GM12878 (cell line): ENCODE data around the gene ZCRB1. TPM values are rescaled to one million over a fixed set of nuclear protein-coding genes. Genes with fewer than 3 reads are reported as not detected.
A peak's percentile ranks its signal among the peaks of the same experiment; 100 is the strongest.

Experiments used
- ATAC-seq: fragments of 200-7000 bp; cut with Tn5 transposase; 3 replicates; pipeline ENCODE4 v1.9.1; 2020; ENCODE audit warnings: mild to moderate bottlenecking, moderate library complexity
- BruUV-seq: library from RNA; stranded (reverse); fragments of 400-500 nt; replicated peaks from 2 replicates; lab custom pipeline; 2021; lab: Mats Ljungman, UMichigan
- CTCF ChIA-PET: fragments of 300-600 bp; sonication (Branson Sonifier 250); formaldehyde crosslinking; extraction: SDS; loops from one replicate; lab custom pipeline; 2021; ENCODE audit warnings: inconsistent platforms; lab: Yijun Ruan, JAX
- POLR2A ChIA-PET: fragments of 350-600 bp; formaldehyde crosslinking; extraction: SDS; loops from one replicate; lab custom pipeline; 2021; ENCODE audit warnings: inconsistent platforms; lab: Charles Lee
- RAD21 ChIA-PET: fragments of 300-600 bp; sonication (Branson Sonifier 250); formaldehyde crosslinking; loops from one replicate; lab custom pipeline; 2023; ENCODE audit warnings: antibody characterized with exemption; ENCODE audit not compliant: unreplicated experiment; lab: Charles Lee
- SMC1A ChIA-PET: fragments of 300-600 bp; sonication (Branson Sonifier 250); formaldehyde crosslinking; loops from one replicate; lab custom pipeline; 2023; ENCODE audit not compliant: unreplicated experiment, uncharacterized antibody; lab: Charles Lee
- DNase-seq: peaks from one replicate; pipeline ENCODE4 v3.0.0-alpha.2; 2011; ENCODE audit warnings: low read depth, low spot score
- FAIRE-seq: peaks from 3 replicates; lab custom pipeline; 2011; peaks lifted over from hg19 to GRCh38; lab: Jason Lieb, UNC
- H2AFZ ChIP-seq: 2 replicates; pipeline ENCODE4 v1.6.0; 2011; ENCODE audit warnings: low read depth, low read length, control low read depth; ENCODE audit not compliant: control insufficient read depth
- H3K27ac ChIP-seq: 2 replicates; pipeline ENCODE4 v1.5.1; 2011; ENCODE audit warnings: control low read depth; ENCODE audit not compliant: control insufficient read depth, insufficient read depth
- H3K27me3 ChIP-seq, 2 experiments: replicated peaks in 1 of 2; 2 replicates each; pipeline versions ENCODE4 v1.6.0 to v1.6.1; 2011; ENCODE audit warnings: low read length in 1 of 2; ENCODE audit not compliant: control insufficient read depth in 2 of 2, insufficient read depth in 2 of 2
- H3K36me3 ChIP-seq, 2 experiments: 2 replicates each; pipeline ENCODE4 v1.5.1; 2011; ENCODE audit warnings: low read length in 1 of 2; ENCODE audit not compliant: control insufficient read depth in 2 of 2, insufficient read depth in 2 of 2
- H3K4me1 ChIP-seq: 2 replicates; pipeline ENCODE4 v1.6.1; 2011; ENCODE audit warnings: mild to moderate bottlenecking, low read length, moderate library complexity, mixed read lengths; ENCODE audit not compliant: control insufficient read depth, insufficient read depth
- H3K4me2 ChIP-seq: 2 replicates; pipeline ENCODE4 v1.6.0; 2011; ENCODE audit warnings: control low read depth; ENCODE audit not compliant: control insufficient read depth, insufficient read depth
- H3K4me3 ChIP-seq: fragments of 200-600 bp; sonication (generic); 2 replicates; pipeline ENCODE4 v1.5.1; 2016
- H3K79me2 ChIP-seq: 2 replicates; pipeline ENCODE4 v1.6.0; 2011; ENCODE audit warnings: low read length; ENCODE audit not compliant: control insufficient read depth, insufficient read depth
- H3K9ac ChIP-seq: 2 replicates; pipeline ENCODE4 v1.8.0; 2011; ENCODE audit warnings: low read length, control low read depth, mixed read lengths; ENCODE audit not compliant: control insufficient read depth, insufficient read depth
- H3K9me3 ChIP-seq: replicated peaks from 3 replicates; pipeline ENCODE4 v1.5.1; 2011; ENCODE audit warnings: mild to moderate bottlenecking, low read length; ENCODE audit not compliant: control insufficient read depth, insufficient read depth
- H4K20me1 ChIP-seq: 2 replicates; pipeline ENCODE4 v1.6.0; 2011; ENCODE audit not compliant: control insufficient read depth, insufficient read depth
- BCLAF1 ChIP-seq: fragments of 450-650 bp; IDR thresholded peaks from 2 replicates; pipeline ENCODE4 v1.6.1; 2017; ENCODE audit warnings: antibody characterized with exemption, mild to moderate bottlenecking, moderate library complexity
- CBX5 ChIP-seq: sonication (generic); IDR thresholded peaks from 2 replicates; pipeline ENCODE4 v1.6.1; 2016; ENCODE audit warnings: low read depth, moderate library complexity, mild to moderate bottlenecking, inconsistent platforms
- CHD4 ChIP-seq: fragments of 200-600 bp; sonication (generic); IDR thresholded peaks from 2 replicates; pipeline ENCODE4 v1.6.1; 2016; ENCODE audit warnings: mild to moderate bottlenecking
- E2F4 ChIP-seq: IDR thresholded peaks from 2 replicates; pipeline ENCODE4 v1.6.1; 2012; ENCODE audit warnings: low read depth, low read length, improper control_type of control experiment
- FOXM1 ChIP-seq: IDR thresholded peaks from 2 replicates; pipeline ENCODE4 v1.6.1; 2012; ENCODE audit warnings: low read depth, mild to moderate bottlenecking, inconsistent platforms, low read length, moderate library complexity
- HSF1 ChIP-seq: fragments of 150-350 bp; IDR thresholded peaks from 2 replicates; pipeline ENCODE4 v1.6.1; 2014; ENCODE audit warnings: mild to moderate bottlenecking, low read depth, low read length
- KDM1A ChIP-seq: fragments of 200-600 bp; sonication (generic); IDR thresholded peaks from 2 replicates; pipeline ENCODE4 v1.6.1; 2016; ENCODE audit warnings: borderline replicate concordance
- KLF5 ChIP-seq: fragments of 450-650 bp; IDR thresholded peaks from 2 replicates; pipeline ENCODE4 v1.6.1; 2014; ENCODE audit warnings: mild to moderate bottlenecking; ENCODE audit not compliant: partially characterized antibody
- NBN ChIP-seq: fragments of 450-650 bp; IDR thresholded peaks from 2 replicates; pipeline ENCODE4 v1.6.1; 2016
- NR2F1 ChIP-seq: fragments of 450-650 bp; conservative IDR thresholded peaks from 2 replicates; pipeline ENCODE4 v1.6.1; 2017; ENCODE audit warnings: mild to moderate bottlenecking
- NRF1 ChIP-seq: conservative IDR thresholded peaks from 2 replicates; pipeline ENCODE4 v1.6.1; 2011; ENCODE audit warnings: mild to moderate bottlenecking, low read depth, low read length, improper control_type of control experiment
- POU2F2 ChIP-seq: IDR thresholded peaks from 3 replicates; pipeline ENCODE4 v1.6.1; 2011; ENCODE audit warnings: low read depth, mild to moderate bottlenecking, low read length, borderline replicate concordance
- RBBP5 ChIP-seq: fragments of 200-600 bp; sonication (generic); conservative IDR thresholded peaks from 2 replicates; pipeline ENCODE4 v1.6.1; 2016
- RCOR1 ChIP-seq: conservative IDR thresholded peaks from 2 replicates; pipeline ENCODE4 v1.6.1; 2012; ENCODE audit warnings: low read depth, low read length, improper control_type of control experiment
- ZNF217 ChIP-seq: fragments of 450-650 bp; IDR thresholded peaks from 2 replicates; pipeline ENCODE4 v1.6.1; 2017; ENCODE audit warnings: antibody characterized with exemption, mild to moderate bottlenecking
- in situ Hi-C: fragments of 300-500 bp; cut with MboI; formaldehyde crosslinking; loops from 9 replicates; pipeline ENCODE4 v1.14.3; 2018; ENCODE audit warnings: mixed read lengths
- intact Hi-C: fragments of 100-400 bp; cut with micrococcal nuclease; formaldehyde crosslinking; loops from one replicate; pipeline ENCODE4 v1.14.2; 2022; ENCODE audit not compliant: unreplicated experiment
- polyA plus RNA-seq, 11 experiments: library from polyadenylated mRNA; depleted of rRNA in 4 of 11; unstranded in 6 of 11; stranded (reverse) in 5 of 11; fragments of >200 nt; fragmentation: Nextera tagmentation in 4 of 11; fragmentation: Illumina TruSeq in 1 of 11; extraction: Ambion mirVana in 4 of 11; extraction: Trizol in 1 of 11; gene quantifications; 1 replicate in 1 of 11; 2 replicates in 10 of 11; pipeline versions ENCODE4 v1.2.1 to v1.2.3, GENCODE V29; 2011 to 2016; ENCODE audit warnings: inconsistent platforms in 2 of 11, missing spikeins in 2 of 11, low read depth in 1 of 11
- total RNA-seq, 4 experiments: library from RNA; depleted of rRNA in 3 of 4; stranded (reverse); fragments of >200 nt in 3 of 4; fragmentation: Illumina TruSeq in 1 of 4; extraction: Trizol in 1 of 4; gene quantifications; 2 replicates each; pipeline versions ENCODE4 v1.2.1 to v1.2.3, GENCODE V29; 2013 to 2021

The ZCRB1 gene
- total and polyA plus RNA-seq, 10 of the 15 experiments (the other 5 are each of a cell fraction or from before 2014, with no cell fraction given), result 43.3 to 178 (median 88.6) TPM

- no peaks in the 10 kb centered on the region for H3K9me3 ChIP-seq
- in situ Hi-C loops, result loop anchor here (25.0 kb wide), 1 partner anchor 1111 kb away; no protein-coding TSS in a partner anchor
- no peaks in the 10 kb centered on the region for H3K27me3 ChIP-seq
- no TSS peak for BruUV-seq
- TF ChIP-seq E2F4 (no peak), RBBP5 (no peak), KLF5 (no peak), CBX5 (no peak), NR2F1 (no peak), BCLAF1 (no peak), CHD4 (no peak), NBN (no peak), HSF1 (no peak), KDM1A (no peak), RCOR1 (no peak), NRF1 (no peak), POU2F2 (no peak), ZNF217 (no peak), FOXM1 (no peak)
- intact Hi-C loops, result loop anchor here (2.0 to 10.0 kb wide), 6 partner anchors 41 to 1426 kb away; no protein-coding TSS in a partner anchor
- H3K9ac ChIP-seq, result no peak overlapping the region; the same call in 1 of the 2 replicates
- DNase-seq, result no peak
- no peaks in the 10 kb centered on the region for H4K20me1 ChIP-seq
- H3K36me3 ChIP-seq, result peaks cover 0 to 13% of the 10 kb centered on the region in 2 experiments
- no peak overlapping the region for H2AFZ ChIP-seq
- ChIA-PET CTCF (interaction anchor here (0.9 to 8.1 kb wide), 10 partner anchors 10 to 276 kb away, joined by 3 to 80 read pairs (median 10); no protein-coding TSS in a partner anchor), RAD21 (no interaction called here), SMC1A (interaction anchor here (0.6 to 3.6 kb wide), 8 partner anchors 12 to 349 kb away, joined by 3 to 18 read pairs (median 10); no protein-coding TSS in a partner anchor), POLR2A (no interaction called here)
- H3K4me3 ChIP-seq, result no peak overlapping the region
- no peak for FAIRE-seq
- peak overlapping the region; percentile 67 for H3K27ac ChIP-seq
- peak overlapping the region; percentile 27; the same call in 1 of the 2 replicates for H3K4me2 ChIP-seq
- H3K79me2 ChIP-seq, result peaks cover 1% of the 10 kb centered on the region
- no peak for ATAC-seq
- peaks cover 4% of the 10 kb centered on the region for H3K4me1 ChIP-seq
Measured at GRCh38 chr12:42373669-42374068, 47.8 kb upstream of the ZCRB1 start.
